Cortex of kidney (tissue), 1 donor: ENCODE results near the gene ADARB2.
"Not testable (repeated sequence)": the region's sequence is repeated elsewhere in the genome, so short reads cannot be mapped to it uniquely, and the experiment has no call there.

Experiments
- DNase-seq: peaks from one replicate; lab custom pipeline; 2025; lab: John Stamatoyannopoulos, UW

ADARB2 gene

DNA sequence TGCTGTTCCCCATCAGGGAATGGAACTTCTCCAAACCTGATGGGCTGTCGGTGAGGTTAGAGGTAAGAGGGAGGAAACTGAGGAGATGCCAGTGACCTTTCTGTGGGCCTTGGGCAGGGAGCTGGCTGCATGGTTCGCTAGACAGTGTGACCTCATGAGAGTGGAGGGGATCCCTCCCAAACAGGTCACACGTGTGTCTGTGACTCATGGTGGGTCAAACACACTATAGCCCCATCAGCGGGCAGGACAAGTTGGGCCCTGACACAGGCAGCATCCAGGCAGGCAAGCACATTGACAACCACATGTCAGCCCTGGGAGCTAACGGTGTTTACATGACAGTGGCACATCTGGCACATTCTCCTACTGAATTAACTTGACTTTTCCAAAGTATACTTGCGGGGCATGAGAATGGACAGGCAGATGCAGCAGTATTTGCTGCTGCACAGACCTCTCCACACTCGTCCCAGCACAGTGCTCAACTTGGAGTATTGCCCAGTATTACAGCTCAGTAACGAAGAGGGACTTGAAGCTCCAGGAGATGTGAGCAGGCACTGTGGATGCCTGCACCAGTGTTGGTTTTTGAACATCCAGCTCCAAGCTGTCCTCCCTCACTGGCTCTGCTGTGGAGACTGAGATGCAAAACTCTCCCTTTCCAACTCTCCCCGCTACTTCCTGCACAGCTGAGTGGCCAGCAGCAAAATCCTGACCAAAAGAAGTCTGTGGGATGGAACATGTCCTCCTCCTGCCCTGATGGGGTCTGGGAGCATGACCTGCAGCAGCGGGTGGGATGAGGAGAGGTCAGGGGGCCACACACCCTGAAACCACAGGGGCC is 481.5 kb downstream of the ADARB2 start:
- no peak for DNase-seq

DNA sequence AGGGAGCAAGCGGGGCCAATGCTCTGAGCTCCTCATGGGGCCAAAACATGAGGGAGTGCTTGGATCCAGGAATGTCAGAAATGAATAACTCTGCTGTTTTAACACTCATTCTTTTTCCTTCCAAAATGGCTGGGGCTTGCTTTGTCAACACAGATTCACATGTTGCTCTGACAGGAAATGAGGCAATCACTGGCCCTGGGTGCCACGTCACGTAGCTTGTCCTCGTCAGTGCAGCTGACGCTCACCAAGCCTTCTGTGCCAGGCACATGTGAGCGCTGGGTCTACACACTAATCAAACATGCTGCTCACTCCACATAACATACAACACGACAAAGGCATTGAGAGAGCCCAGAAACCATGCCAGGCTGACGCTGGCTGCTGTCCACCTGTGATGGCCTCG is 482.2 kb downstream of the ADARB2 start:
- DNase-seq: no peak

GRCh38 chr10:1253523-1254353 is 483.6 kb downstream of the ADARB2 start:
- DNase-seq: no peak

GRCh38 chr10:1251769-1252168 is 485.6 kb downstream of the ADARB2 start:
- no peak for DNase-seq

DNA sequence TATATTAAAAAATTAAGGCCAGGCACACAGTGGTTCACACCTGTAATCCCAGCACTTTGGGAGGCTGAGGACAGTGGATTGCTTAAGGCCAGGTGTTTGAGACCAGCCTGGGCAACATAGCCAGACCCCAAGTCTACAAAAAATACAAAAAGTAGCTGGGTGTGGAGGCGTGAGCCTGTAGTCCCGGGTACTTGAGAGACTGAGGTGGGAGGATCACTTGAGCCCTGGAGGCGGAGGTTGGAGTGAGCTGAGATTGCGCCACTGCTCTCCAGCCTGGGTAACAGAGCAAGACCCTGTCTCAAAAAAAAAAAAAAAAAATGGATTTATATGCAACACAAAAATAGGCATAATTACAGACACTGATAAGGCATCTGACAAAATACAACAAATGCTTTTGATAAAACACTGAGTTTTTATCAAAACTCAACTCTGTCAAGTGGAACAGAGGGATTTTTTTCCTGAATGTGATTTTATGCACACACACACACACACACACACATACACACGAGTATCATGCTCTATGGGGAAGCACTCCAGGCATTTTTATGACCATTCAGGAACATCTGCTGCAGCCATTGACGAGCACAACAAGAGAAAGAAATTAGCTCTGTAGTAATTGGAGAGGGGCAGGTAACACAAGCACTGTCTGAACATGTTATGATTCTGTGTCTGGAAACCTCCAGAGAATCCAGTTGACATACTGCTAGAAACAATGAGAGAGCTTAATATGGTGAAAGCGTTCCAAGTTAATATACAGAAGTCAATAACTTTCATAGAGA is 488.0 kb downstream of the ADARB2 start:
- no peak for DNase-seq

GRCh38 chr10:1248262-1248630 is 489.1 kb downstream of the ADARB2 start:
- DNase-seq: not testable (repeated sequence)

- no peak for DNase-seq
Measured at GRCh38 chr10:1247598-1248261, 489.6 kb downstream of the ADARB2 start.

GRCh38 chr10:1244493-1244892 is 492.8 kb downstream of the ADARB2 start:
- DNase-seq: no peak

GRCh38 chr10:1243486-1244234 is 493.7 kb downstream of the ADARB2 start:
- no peak for DNase-seq

DNA sequence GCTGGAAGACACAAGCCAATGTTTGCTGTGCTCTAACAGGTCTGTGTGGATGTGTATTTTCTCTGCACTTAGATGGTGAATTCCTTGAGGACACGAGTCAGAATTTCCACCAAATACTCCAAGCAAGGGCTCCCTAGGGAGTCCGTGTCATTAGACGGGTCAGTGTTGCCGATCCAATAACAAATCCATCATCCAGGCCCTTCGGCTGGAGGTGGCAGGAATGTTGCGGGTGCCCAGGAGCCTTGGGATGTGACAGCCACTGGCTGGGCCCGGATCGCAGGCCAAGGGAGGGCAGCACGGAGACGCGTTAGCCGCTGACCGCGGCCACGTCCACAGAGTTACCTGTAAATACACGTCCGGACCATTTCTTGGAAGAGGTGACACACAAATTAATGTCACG is 494.4 kb downstream of the ADARB2 start:
- DNase-seq: no peak

GRCh38 chr10:1241973-1242935 is 495.1 kb downstream of the ADARB2 start:
- no peak for DNase-seq

DNA sequence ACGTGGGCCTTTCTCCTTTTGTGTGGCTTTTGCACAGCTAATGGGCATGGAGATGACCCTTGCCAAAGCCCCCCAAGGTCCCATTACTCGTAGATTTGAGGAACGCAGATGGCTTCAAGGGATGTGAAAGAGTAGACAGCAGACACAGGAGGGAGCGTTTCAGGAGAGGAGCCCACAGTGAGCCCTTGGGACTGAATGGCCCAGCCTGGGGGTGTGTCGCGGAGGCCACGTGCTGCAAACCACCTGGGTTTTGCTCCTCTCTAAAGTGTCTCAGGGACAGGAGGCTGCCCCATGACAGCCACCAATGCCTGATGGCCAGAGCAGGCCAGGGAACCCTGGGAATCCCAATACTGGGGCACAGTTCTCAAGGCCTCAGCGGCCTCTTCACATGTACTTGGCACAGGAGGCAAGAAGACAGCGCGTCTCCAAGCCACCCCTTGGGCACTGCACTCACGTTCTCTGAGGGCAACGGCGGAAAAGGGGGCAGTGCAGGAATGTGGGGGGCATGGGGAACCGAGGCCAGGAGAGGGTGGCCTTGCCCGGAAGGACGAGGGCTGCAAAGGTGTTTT is 495.9 kb downstream of the ADARB2 start:
- no peak for DNase-seq

- DNase-seq: no peak
Measured at GRCh38 chr10:1240341-1240775, 497.0 kb downstream of the ADARB2 start.

- DNase-seq: no peak
Measured at GRCh38 chr10:1233031-1233430, 504.3 kb downstream of the ADARB2 start.

DNA sequence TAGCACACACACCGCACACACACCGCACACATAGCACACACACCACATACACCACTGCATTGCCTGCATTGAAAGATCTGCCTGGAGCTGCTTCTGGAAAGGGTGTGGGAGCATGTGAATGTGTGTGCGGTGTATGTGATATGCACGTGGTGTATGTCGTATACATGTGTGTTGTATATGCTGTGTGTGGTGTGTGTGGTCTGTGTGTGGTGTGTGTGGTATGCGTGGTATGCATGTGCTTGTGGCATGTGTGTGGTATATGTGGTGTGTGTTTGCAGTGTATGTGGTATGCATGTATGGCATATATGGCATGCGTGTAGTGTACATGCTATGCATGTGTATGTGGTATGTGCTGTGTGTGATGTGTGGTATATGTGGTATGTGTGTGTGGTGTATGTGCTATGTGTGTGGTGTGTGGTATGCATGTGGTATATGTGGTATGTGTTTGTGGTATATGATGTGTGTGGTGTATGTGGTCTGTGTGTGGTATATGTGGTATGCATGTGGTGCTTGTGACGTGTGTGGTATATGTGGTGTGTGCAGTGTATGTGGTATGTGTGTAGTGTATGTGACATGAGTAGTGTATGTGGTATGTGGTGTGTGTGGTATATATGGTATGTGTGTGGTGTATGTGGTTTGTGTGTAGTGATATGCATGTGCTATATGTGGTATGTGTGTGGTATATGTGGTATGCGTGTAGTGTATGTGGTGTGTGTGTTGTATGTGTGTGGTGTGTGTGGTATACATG is 505.0 kb downstream of the ADARB2 start:
- DNase-seq: no peak

- no peak for DNase-seq
Measured at GRCh38 chr10:1230592-1231275, 506.6 kb downstream of the ADARB2 start.

GRCh38 chr10:1230138-1230537 is 507.2 kb downstream of the ADARB2 start:
- DNase-seq: no peak

DNA sequence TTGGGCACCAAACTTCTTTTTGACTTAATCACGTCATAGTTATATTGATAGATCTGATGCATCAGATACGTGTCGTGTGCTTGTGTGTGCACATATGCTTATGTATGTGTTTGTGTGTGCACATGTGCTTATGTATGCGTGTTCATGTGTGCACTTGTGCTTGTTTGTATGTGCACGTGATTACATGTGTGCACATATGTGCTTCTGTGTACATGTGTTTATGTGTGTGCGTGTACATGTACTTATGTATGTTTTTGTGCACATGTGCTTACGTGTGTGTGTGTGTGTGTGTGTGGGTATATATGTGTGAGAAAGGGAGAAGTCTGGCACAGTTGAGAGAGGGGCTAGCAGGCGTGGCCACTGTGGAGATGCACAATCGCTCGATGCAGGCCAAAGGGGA is 507.8 kb downstream of the ADARB2 start:
- DNase-seq: no peak
